Bone marrow (tissue), 2 donors: Measurements from ENCODE around the gene AFAP1L1.

Experiments used
- DNase-seq, 2 donors: peaks; one replicate each; lab custom pipeline; 2025; lab: John Stamatoyannopoulos, UW

AFAP1L1 gene

DNA sequence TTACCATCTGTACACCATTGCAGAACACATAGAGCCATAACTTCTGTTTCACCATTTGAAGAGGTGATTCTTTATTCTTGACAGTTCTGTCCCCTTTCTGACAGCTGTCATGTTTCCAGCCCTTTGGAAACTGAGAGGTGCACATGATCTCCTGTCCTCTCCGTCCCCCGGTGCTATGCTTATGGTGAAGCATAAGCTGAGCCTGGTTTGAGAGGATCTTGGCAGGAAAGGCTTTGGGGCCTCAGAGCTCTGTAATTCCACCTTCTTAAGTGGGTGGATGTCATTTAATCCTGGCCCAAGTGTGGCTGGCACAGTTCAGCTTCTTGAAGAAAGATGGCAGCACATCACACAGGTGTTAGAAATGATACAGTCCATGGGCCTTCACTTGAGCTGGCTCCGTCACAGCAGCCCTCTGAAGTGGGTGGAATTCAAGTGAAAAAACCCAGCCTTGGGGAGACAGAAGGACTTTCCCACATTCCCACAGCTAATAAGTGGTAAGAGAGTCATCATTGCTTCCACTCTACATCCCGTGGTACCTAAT, 43.0 kb downstream of the AFAP1L1 start:
- no peak for DNase-seq

DNA sequence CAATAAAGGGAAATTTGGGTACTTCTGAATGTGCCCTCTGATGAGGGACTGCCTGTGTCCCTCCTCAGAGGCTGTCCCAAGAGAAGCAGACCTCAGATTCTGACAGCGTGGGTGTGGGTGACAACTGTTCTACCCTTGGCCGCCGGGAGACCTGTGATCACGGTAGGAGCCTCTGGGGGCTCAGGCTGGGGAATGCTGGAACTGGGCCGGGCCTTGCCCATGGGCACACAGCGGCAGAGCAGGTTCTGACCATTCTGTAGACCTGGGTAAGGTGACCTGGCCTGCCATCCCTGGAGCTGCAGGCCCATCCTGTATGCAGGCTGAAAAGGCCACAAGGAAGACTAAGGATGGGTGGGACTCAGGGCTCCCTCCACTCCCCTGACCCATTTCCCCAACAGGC, 44.1 kb downstream of the AFAP1L1 start:
- no peak for DNase-seq

DNA sequence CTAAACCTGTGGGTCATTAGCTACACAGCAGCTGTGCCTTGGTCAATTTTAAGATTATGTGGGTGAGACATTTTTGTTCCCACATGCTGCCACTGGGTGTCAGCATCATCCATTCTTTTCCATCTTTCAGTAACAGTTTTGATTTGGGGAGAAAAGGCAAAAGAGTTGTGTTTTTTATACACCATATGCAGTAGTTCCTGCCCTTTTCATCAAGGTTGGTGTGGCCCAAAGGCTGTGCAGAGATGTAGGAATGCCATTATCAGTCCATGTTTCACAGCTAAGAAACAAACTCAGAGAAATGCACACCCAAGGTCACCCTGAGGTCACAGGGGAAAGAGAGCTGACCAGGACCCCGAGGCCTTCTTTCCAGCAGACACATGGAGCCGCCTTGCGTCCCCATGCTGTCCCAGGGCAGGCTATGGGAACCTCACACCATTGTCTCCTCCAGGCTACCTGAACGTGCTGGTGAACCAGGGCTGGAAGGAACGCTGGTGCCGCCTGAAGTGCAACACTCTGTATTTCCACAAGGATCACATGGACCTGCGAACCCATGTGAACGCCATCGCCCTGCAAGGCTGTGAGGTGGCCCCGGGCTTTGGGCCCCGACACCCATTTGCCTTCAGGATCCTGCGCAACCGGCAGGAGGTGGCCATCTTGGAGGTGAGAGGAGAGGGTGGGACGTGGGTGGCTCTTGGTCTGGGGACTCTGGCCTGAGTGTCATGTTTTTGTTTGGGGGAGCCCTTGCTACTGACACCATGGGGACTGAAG, 45.8 kb downstream of the AFAP1L1 start:
- DNase-seq = peak in 1 of 2 donors; percentile 1

DNA sequence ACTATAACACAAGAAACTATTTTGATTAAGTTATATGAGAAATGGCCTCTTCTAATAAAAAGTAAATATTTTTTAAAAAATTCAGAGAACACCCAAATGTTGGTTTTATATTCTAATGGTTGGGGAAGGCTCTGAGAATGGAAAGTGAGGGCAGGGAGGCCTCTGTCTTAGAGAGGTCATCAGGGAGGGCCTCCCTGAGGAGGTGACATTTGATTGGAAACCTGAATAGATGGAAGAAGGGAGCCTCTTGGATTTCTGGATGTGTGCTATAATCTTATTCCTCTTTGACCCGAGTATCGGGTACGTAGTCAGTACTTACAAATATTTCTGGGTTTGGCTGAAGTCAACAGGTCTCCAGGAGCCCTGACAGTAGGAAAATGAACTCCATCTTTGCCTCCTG, 47.5 kb downstream of the AFAP1L1 start:
- DNase-seq = no peak

DNA sequence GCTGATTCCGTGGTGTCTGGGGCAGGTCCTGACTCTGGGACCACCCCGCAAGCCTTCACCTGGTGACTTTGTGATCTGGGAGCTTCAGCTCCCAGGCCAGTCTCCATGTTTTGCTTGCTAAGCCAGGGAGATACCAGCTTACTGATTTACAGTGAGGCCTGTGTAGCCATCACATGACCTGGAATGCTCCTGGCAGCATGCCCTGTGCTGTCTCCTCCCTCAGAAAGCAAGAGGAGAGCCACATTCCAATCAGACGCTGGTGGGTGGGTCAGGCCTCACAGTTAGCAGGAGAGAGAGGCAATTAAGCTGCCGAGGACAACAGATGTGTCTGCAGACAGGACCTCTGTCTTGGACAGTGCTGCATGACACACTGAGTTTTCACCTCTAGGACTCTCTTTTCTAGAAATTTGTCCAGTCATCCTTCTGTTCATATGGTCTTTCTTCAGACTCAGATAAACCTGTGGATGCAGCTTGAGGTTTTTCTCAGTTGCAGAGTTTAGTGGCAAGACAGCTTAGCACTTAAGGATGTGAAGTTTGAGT, 49.2 kb downstream of the AFAP1L1 start:
- no peak for DNase-seq

DNA sequence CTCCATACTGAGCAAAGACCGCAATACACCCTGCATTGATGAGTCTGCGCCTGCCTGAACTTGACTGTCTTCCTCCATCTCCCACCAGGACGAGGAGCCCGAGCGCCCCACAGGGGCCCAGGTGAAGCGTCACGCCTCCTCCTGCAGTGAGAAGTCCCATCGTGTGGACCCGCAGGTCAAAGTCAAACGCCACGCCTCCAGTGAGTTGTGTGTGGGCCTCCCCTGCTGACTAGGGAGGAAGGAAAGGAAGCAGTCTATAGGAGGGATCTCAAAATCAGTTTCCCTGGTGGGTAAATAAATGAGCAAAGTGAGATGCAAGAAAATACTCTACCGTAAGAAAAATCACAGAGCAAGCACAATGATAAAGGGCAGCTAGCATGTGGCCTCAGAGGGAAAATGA, 50.9 kb downstream of the AFAP1L1 start:
- DNase-seq = no peak

DNA sequence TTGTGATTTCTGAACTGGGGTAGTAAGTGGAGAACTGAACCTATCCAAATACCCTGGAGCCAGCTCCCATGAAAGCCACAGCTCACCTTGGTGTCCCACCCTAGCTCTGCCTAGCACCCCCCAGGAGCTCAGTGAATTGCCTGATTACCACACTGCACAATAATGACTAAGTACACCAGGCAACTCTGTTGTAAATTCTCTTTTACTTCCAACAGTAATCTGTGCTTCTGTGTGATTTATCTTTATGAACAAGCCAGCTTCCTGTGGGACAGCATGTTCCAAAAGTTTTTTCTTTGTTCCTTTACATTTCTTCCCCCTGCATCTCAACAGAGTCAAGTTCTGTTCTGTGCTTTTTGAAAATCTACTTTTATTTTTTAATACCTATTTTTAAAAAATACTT, 51.6 kb downstream of the AFAP1L1 start:
- DNase-seq = no peak

DNA sequence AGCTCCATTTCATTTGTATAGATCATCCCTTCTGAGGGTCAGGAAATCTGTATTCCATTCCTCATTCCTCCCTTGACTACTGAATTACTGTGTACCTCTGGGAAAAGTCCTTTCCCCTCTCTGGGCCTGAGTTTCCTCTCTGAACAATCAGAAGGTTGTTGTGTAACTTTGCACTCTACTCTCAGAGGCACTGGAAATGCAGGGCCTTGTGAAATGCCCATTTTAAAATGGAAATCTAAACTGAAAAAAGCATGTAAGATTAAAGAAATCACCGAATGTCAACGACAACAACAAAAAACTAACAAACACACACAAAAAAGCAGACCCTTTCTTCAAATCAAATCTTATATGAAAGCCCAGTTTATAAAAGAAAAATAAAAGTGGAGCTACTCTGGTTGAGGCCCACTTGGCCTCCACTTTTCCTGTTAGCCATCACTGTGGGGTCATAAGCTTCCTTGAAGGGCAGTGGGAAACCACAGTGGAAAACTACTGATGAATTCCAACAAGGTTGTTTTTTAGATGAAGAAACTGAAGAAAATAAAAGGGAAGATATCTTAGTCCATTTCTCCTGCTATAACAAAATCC, 52.1 kb downstream of the AFAP1L1 start:
- DNase-seq = no peak

DNA sequence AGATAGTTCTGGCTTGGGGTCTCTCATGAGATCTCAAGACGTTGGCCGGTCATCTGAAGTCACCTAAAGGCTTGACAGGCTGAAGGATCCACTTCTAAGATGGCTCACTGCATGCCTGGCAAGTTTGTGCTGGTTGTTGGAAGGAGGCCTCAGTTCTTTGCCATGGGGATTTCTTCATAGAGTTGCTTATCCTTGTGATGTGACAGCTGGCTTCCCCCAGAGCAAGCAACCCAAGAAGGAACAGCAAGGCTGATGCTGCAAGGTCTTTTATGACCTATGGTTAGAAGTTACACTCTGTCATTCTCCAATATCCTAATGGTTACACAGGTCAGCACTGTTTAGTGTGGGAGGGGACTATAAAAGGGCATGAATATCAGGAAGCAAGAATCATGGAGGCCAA, 53.0 kb downstream of the AFAP1L1 start:
- DNase-seq = no peak

DNA sequence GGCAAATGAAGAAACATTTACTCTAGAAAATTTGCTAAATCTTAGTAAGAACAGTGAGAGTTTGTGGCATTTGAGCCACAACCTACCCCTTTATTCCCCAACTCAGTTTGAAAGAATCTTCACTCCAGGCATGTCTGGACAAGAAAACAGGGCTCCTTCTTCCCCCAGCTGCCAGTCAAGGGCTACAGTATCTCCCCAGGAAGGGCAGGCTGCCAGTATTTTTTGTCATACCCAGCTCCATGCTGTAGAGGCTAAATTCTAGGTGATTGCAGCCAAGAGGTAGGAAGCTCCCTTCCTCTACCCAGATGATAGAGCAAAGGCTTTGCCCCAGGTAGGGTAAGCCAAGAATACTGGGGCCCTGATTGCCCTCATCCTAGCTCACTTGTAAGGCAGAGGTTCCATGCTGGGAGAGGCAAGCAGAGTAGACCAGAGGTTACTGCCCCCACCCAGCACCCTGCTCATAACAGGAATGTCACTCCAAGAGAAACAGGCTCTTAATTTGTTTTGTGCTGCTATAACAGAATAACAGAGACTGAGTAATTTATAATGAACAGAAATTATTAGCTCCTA, 53.6 kb downstream of the AFAP1L1 start:
- no peak for DNase-seq

DNA sequence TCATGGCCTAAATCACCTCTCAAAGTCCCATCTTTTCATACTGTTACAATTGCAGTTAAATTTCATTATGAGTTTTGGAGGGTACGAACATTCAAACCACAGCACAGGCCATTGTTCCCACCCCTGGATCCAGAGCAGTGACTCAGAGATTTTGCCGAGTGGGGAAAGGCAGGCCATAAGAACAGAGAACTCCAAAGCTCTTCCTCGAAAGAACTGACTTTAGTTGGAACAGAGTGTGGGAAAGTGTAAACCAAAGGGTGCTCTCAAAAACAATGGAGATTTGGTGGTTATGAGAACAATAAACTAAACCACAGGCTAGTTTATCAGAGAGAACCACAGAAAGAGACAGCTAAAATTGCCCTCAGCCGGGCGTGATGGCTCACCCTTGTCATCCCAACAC, 54.2 kb downstream of the AFAP1L1 start:
- no peak for DNase-seq

DNA sequence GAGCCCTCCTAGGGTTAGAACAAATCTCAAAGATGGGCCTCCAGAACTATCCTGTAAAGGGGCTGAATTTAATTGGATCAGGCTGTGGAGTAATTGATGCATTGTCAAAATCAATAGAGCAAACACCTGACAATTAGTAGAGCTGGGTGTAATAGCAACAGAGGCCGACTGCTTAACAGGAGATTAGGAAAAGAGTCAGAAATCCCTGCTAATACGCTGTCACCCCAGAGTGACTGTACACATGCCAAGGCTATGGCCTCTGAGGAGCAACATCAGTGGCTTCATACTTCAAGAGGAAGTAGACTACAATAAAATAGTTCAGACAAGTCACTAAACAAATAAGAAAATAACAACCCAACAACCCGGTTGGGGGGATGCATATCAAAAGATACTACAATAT, 55.0 kb downstream of the AFAP1L1 start:
- no peak for DNase-seq

DNA sequence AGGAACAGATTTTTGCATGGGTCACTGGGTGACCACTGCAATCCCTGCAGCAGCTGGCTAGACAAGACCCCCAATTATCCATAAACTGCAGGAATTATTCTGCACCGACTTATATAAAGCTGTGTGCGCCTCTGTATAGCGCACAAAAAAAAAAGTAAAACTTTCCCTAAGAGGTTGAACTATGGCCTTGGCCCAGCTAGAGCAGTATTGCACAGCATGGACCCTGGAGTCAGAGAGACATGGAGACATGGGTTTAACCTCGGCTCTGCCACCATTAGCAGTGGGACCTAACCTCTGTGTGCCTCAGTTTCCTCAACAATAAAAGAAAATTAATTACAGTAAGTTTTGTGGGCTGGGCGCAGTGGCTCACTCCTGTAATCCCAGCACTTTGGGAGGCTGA, 56.5 kb downstream of the AFAP1L1 start:
- no peak for DNase-seq

DNA sequence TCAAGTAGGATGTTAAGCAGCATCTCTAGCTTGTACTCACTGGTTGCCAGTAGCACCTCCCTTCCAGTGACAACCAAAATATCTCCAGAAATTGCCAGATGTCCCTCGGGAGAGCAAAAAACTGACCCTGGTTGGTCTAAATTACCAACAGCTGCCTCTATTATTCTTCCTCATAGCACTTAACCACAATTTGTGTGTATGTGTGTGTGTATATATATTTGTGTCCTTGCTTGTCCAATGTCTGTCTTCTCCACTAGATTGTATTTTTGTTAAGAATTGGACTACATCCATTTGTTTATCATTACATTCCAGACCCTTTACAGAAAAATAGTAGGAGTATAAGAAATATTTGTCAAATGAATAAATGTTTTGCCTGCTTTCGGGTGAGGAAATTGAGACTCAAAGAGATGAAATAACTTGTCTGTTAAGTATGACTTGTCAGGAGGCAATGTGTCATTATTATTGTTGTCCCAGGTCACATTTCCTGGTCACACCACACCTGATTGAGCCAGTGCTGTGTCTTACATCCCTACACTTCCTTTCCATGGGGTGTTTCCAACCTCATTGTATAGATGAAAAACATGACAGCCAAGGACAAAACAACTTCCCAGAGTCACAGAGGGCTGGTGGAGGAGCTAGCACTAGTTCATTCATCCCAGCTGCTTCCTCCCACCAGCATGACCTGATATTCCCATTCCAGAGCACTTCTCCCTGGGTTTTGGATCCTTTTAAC, 62.2 kb downstream of the AFAP1L1 start:
- DNase-seq = no peak

DNA sequence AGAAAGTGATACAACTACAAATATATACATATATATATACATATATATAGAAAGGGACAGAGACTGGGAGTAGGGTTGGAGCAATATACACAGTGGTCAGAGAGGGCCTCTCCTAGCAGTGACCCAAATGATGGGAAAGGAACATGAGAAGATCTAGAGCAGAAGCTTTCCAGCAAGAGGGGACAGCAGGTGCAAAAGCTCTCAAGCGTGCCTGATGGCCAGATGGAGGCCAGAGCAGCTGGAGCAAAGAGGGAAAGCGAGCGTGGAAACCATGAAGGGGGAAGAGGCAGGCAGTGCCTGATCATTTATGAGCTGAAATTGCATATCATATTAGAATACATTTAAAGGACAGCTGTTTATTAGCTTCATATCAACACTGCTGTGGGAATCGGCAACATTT, 66.1 kb downstream of the AFAP1L1 start:
- no peak for DNase-seq

DNA sequence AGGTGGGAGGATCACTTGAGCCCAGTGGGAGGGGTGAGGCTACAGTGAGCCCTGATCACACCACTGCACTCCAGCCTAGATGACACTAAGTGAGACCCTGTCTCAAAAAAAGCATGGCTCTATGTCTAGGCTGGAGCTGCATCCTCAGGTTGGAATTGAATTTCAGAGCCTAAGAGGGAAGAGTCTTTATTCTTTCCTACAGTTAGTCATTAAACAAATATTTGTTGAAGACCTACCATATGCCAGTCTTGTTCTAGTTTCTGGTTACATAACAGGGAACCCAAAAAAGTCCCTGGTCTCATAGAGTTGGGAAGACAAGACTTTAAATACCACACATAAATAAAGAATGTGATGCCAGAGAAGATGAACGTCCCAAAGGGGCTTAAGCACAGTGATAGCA, 66.7 kb downstream of the AFAP1L1 start:
- no peak for DNase-seq

DNA sequence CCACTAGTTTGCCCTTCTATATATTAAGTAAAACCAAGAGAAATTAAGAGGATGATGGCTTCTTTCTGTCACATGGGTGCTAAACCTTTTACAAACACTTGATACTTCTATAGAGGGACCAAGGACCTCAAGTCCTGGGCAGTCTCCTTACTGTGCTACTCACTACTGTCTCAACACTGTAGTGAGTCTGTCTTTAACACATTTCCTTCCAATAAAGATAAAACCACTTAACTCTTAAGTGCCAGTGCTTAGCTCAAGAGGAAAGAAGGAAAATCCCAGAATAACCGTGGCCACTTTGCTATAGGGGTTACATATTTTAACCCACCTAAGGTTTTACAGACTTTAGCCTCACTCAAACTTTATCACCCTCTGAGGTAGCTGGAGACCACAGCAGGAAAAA, 69.3 kb downstream of the AFAP1L1 start:
- no peak for DNase-seq

DNA sequence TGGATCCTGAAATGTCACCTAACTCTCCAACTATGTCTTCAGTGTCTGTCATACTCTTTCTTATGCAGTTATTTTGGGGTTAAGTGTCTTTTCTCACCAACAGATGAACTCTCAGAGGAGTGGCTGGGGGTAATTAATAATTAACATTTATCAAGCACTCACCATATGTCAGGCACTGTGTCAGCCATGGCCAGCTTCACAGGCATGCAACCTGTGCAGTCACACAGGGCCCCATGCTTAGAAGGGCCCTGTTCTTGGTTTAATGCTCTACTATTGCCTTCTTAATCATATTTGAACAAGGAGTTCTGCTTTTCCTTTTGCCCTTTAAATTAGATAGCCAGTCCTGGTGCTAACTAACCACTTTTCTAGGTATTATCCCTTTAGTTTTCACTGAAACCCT, 70.2 kb downstream of the AFAP1L1 start:
- DNase-seq = no peak

DNA sequence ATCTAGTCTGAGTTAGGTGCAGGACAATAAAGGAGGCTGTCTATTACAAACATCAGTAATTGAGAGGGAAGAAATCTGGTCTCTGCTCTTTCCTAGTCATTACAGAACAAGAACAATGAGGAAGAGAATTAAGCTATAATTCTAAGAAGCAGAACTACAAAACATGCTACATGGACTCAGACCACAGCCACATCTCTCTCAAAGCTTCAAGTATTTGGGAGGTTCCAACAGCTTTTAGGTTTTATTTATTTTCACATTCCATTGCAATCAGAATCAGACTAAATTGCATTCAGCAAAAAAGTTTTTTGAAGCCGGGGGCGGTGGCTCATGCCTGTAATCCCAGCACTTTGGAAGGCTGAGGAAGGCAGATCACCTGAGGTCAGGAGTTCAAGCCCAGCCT, 72.5 kb downstream of the AFAP1L1 start:
- no peak for DNase-seq

DNA sequence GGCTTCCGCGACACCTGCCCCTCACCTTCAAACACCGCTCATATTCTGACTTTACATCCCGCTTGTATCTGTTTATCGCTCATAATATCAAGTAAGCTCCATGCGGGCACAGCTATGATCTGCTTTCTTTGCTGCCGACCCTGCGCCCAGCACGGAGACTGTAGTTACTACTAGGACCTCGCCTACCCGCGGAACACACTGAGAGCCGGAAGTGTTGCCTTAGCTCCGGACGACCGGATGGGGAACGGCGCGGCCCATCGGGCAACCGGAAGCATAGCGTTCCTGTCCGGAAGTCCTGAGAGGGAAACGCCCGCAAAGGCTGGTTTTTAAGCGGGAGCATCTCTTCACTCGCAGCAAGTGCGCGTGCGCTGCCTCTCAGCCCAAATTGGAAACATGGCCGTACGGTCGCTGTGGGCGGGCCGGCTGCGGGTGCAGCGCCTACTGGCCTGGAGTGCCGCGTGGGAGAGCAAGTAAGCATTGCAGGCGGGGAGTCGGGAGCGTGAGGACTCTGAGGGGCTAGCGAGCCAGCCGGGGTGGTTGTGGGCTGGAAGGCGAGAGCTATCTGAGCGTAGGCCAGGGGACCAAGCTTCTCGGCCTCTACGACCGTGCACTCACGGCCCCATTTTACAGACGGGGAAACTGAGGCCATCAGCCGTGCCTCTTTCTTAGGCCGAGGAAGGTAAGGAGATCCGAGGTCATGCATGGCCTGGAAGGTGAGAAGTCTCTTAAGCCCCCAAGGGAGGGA, 73.7 kb downstream of the AFAP1L1 start, which contains the start of gene GRPEL2:
Gene GRPEL2 (plus strand): TSS at position 353 of the 745 bp plus-strand sequence. CDS start 41 bp downstream, at position 394.
- DNase-seq = peak; percentile 62 to 78

DNA sequence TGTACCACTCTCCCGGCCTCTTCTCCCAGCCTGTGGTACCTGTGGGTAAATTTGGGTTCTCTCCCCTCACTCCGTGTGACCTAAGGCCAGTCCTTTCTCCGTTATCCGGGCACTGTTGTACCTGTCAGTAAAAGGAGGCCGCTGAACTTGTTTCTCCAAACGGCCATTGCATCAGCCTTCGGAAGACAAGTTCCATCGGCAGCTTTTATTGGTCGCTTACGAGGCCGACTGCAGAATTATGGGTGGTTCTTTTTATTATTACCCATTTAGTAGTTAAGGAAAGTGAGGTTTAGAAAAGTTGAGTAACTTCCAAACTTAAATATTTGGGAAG, 74.2 kb downstream of the AFAP1L1 start:
- no peak for DNase-seq

DNA sequence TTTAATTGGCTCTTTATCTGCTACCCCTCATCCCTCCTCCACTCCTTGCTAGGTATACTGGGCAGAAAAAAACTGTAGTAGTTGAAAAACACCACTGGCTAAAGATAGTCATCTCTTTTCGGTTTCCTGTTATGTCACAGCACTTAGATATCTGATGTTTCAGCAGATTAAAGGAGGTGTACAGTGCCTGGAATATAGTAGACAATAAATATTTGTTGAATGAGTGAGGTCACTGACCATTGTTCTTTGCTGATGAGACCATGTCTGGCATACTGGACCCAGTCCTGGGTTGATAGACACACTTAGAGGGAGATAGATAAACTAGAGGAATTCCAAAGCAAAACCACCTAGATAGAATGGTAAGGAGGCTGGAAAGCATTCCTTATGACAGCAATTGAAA, 76.9 kb downstream of the AFAP1L1 start:
- DNase-seq = no peak
